SK-N-SH (cell line): ENCODE data around the gene PPP1R3G.

ENCODE experiments used
- CHD2 ChIP-seq: fragments of 150-350 bp; IDR thresholded peaks from 2 replicates; pipeline ENCODE4 v1.6.1; 2018; ENCODE audit warnings: low read length; ENCODE audit not compliant: partially characterized antibody
- CTCF ChIP-seq: fragments of 200-600 bp; sonication (generic); IDR thresholded peaks from 2 replicates; pipeline ENCODE4 v1.6.1; 2017; ENCODE audit warnings: antibody characterized with exemption, mild to moderate bottlenecking, moderate library complexity
- EZH2phosphoT487 ChIP-seq: fragments of 200-600 bp; sonication (generic); IDR thresholded peaks from 2 replicates; pipeline ENCODE4 v1.6.1; 2017; ENCODE audit warnings: low read depth, mixed run types, mild to moderate bottlenecking, antibody characterized with exemption, moderate library complexity, borderline replicate concordance
- IRF3 ChIP-seq: fragments of 150-350 bp; IDR thresholded peaks from 2 replicates; pipeline ENCODE4 v1.6.1; 2016; ENCODE audit warnings: mild to moderate bottlenecking, low read depth, low read length
- NFIC ChIP-seq: IDR thresholded peaks from 2 replicates; pipeline ENCODE4 v1.4.0; 2012; ENCODE audit warnings: borderline replicate concordance
- PBX3 ChIP-seq: IDR thresholded peaks from 2 replicates; pipeline ENCODE4; 2012
- POLR2AphosphoS5 ChIP-seq: IDR thresholded peaks from 2 replicates; pipeline ENCODE4 v1.6.1; 2012; ENCODE audit warnings: low read depth, low read length
- RFX5 ChIP-seq: IDR thresholded peaks from 2 replicates; pipeline ENCODE4 v1.6.1; 2012; ENCODE audit warnings: mild to moderate bottlenecking, improper control_type of control experiment, low read length
- SIN3A ChIP-seq: IDR thresholded peaks from 2 replicates; pipeline ENCODE4 v1.6.1; 2012; ENCODE audit warnings: low read depth, mild to moderate bottlenecking, low read length, moderate library complexity, borderline replicate concordance
- YY1 ChIP-seq: IDR thresholded peaks from 2 replicates; pipeline ENCODE4 v1.4.0; 2012; ENCODE audit warnings: low read depth, mild to moderate bottlenecking

GRCh38 chr6:5095236-5095635 is 10.1 kb downstream of the PPP1R3G start:
- TF ChIP-seq CTCF (no peak), CHD2 (no peak), NFIC (no peak), POLR2AphosphoS5 (no peak), IRF3 (no peak), RFX5 (no peak), SIN3A (no peak), PBX3 (no peak), YY1 (no peak), EZH2phosphoT487 (no peak)
